Activated naive CD4-positive, alpha-beta T cell treated with anti-CD3 and anti-CD28 coated beads for 36 hours (primary cell): ENCODE results near the gene SLC26A9. TPM values are rescaled to one million over a fixed set of nuclear protein-coding genes. Genes with fewer than 3 reads are reported as not detected.

Experiments
- CTCF ChIA-PET: fragments of 350-600 bp; sonication (Branson Sonifier 250); formaldehyde crosslinking; loops from one replicate; lab custom pipeline; 2021; ENCODE audit warnings: antibody characterized with exemption; lab: Charles Lee
- DNase-seq: peaks from one replicate; pipeline ENCODE4 v3.0.0-alpha.2; 2020
- H3K27ac Mint-ChIP-seq: one replicate; pipeline ENCODE4 v1.8.0; 2021; ENCODE audit warnings: mild to moderate bottlenecking, mixed read lengths
- H3K27me3 Mint-ChIP-seq: one replicate; pipeline ENCODE4 v1.8.0; 2021; ENCODE audit warnings: low read depth, mixed read lengths
- H3K36me3 Mint-ChIP-seq: one replicate; pipeline ENCODE4 v1.8.0; 2021; ENCODE audit warnings: low read depth, mixed read lengths
- H3K4me1 Mint-ChIP-seq: one replicate; pipeline ENCODE4 v1.8.0; 2021; ENCODE audit warnings: low read depth, mixed read lengths
- H3K4me3 Mint-ChIP-seq: one replicate; pipeline ENCODE4 v1.8.0; 2021; ENCODE audit warnings: mild to moderate bottlenecking, moderate library complexity, mixed read lengths
- H3K9me3 Mint-ChIP-seq: one replicate; pipeline ENCODE4 v1.8.0; 2021; ENCODE audit warnings: mixed read lengths
- intact Hi-C: fragments of 100-400 bp; cut with micrococcal nuclease; formaldehyde crosslinking; loops from one replicate; pipeline ENCODE4 v1.15.1; 2023
- total RNA-seq, 2 experiments: library from RNA; stranded (reverse); gene quantifications; one replicate each; pipeline ENCODE4 v1.2.3, GENCODE V29; 2021

SLC26A9 gene
- total RNA-seq, result not detected

DNA sequence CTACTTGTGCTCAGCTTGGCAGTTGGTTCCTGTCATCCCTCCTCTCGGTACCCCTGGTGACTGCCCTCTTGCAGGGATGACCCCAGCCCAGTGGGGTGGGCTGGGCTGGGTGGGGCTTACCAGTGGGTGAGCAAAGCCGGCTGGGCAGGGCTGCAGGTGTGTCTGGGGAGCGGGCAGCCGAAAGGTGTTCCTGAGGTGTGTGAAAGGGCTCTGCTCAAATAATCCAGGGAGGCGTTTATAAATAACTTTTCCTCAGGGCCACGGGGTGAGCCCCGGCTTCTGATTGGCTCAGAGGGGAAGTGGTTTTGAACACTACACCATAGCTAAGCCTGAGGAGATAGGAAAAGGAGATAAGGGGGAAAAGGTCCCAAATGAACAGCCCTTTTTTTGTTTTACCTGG lies at the start of gene SLC26A9:
SLC26A9 (minus strand) TSS at position 212 of the 400 bp plus-strand sequence. CDS start 7,636 bp downstream, outside the sequence.
- Mint-ChIP-seq H3K4me1 (no peaks in the 10 kb centered on the region), H3K27me3 (peaks cover 35% of the 10 kb centered on the region), H3K36me3 (no peaks in the 10 kb centered on the region), H3K9me3 (no peaks in the 10 kb centered on the region), H3K27ac (no peak within 1 kb of the TSS), H3K4me3 (no peak within 1 kb of the TSS)
- intact Hi-C loops, result no loop called here
- CTCF ChIA-PET, result interaction anchor here (1.3 to 1.9 kb wide), 2 partner anchors 8 to 35 kb away, joined by 3 to 5 read pairs; no protein-coding TSS in a partner anchor
- DNase-seq, result no peak

DNA sequence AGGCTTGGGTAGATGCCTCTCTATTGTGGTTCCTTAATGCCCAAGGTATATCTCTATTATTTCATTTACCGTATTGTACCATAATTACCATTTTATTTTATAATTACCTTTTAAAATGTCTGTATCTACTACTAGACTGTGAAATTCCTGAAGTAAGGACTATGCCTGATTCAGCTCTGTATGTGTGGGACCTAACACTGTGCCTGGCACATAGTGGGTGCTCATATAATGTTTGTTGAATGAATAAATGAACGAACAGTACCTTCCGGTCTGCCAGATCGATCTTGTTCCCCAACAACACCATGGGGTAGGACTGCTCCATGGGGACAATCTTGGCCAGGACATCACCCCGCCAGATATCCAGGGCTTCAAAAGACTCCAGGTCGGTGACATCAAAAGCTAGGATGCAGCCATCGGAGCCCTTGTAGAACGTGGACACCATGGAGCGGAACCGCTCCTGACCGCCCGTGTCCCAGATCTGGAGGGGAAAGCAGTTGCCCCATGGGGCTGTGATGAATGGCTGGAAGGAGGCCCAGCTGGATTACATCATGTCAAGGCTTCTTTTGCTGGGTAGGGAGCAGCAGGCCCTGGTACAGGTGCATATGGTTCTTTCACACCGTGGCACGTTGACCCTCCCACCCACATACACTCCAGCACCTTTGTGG lies 49.1 kb upstream of the SLC26A9 start:
- Mint-ChIP-seq H3K36me3 (no peaks in the 10 kb centered on the region), H3K9me3 (no peaks in the 10 kb centered on the region), H3K27me3 (peaks cover 5% of the 10 kb centered on the region), H3K4me1 (no peaks in the 10 kb centered on the region), H3K27ac (no peak overlapping the region), H3K4me3 (no peak overlapping the region)
- no peak for DNase-seq
- intact Hi-C loops, result no loop called here
- CTCF ChIA-PET, result interaction anchor here (1.2 to 2.2 kb wide), 4 partner anchors 10 to 113 kb away, joined by 4 to 9 read pairs (median 6); no protein-coding TSS in a partner anchor

GRCh38 chr1:205991237-205991636 lies 48.0 kb upstream of the SLC26A9 start:
- CTCF ChIA-PET, result interaction anchor here (1.2 to 2.2 kb wide), 4 partner anchors 9 to 115 kb away, joined by 4 to 9 read pairs (median 6); no protein-coding TSS in a partner anchor
- Mint-ChIP-seq H3K4me1 (no peaks in the 10 kb centered on the region), H3K9me3 (no peaks in the 10 kb centered on the region), H3K4me3 (no peak overlapping the region), H3K27ac (no peak overlapping the region), H3K27me3 (peaks cover 5% of the 10 kb centered on the region), H3K36me3 (no peaks in the 10 kb centered on the region)
- DNase-seq, result no peak
- intact Hi-C loops, result no loop called here

GRCh38 chr1:205990226-205990625 lies 47.0 kb upstream of the SLC26A9 start:
- no peak overlapping the region for H3K27ac Mint-ChIP-seq
- H3K4me3 Mint-ChIP-seq, result no peak overlapping the region
- peaks cover 5% of the 10 kb centered on the region for H3K27me3 Mint-ChIP-seq
- H3K9me3 Mint-ChIP-seq, result no peaks in the 10 kb centered on the region
- CTCF ChIA-PET, result interaction anchor here (1.5 kb wide), 1 partner anchor 13 kb away, joined by 8 read pairs; no protein-coding TSS in a partner anchor
- DNase-seq, result no peak
- intact Hi-C loops, result no loop called here
- no peaks in the 10 kb centered on the region for H3K4me1 Mint-ChIP-seq
- no peaks in the 10 kb centered on the region for H3K36me3 Mint-ChIP-seq

GRCh38 chr1:205989786-205990185 lies 46.5 kb upstream of the SLC26A9 start:
- Mint-ChIP-seq H3K27me3 (peaks cover 5% of the 10 kb centered on the region), H3K9me3 (no peaks in the 10 kb centered on the region), H3K4me1 (no peaks in the 10 kb centered on the region), H3K27ac (no peak overlapping the region), H3K36me3 (no peaks in the 10 kb centered on the region), H3K4me3 (no peak overlapping the region)
- intact Hi-C loops, result no loop called here
- DNase-seq, result no peak
- CTCF ChIA-PET, result interaction anchor here (0.6 to 1.5 kb wide), 2 partner anchors 12 to 103 kb away, joined by 8 read pairs; no protein-coding TSS in a partner anchor

DNA sequence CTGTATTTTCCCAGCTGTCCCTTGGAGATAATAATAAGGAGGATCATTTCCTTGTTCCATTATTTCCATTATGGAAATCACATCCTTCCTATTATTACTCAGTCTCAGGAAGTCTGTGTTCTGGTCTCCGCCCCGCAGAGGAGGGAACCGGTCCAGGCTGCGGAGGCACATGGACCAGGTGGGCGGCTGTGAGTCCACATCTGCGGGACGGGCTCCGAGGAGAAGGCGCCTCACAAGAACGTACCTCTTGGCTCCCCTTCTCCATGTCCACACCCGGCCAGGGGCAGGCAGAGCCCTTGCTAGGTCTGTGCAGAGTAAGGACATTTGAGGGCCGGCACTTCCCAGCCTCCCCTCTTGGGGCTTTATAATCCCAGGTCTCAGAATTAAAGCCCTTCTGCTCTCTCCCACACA lies 45.3 kb upstream of the SLC26A9 start:
- DNase-seq, result no peak
- intact Hi-C loops, result no loop called here
- H3K36me3 Mint-ChIP-seq, result no peaks in the 10 kb centered on the region
- peaks cover 5% of the 10 kb centered on the region for H3K27me3 Mint-ChIP-seq
- H3K4me1 Mint-ChIP-seq, result no peaks in the 10 kb centered on the region
- no peaks in the 10 kb centered on the region for H3K9me3 Mint-ChIP-seq
- H3K4me3 Mint-ChIP-seq, result no peak overlapping the region
- CTCF ChIA-PET, result interaction anchor here (1.1 kb wide), 1 partner anchor 11 kb away, joined by 6 read pairs; no protein-coding TSS in a partner anchor
- no peak overlapping the region for H3K27ac Mint-ChIP-seq

DNA sequence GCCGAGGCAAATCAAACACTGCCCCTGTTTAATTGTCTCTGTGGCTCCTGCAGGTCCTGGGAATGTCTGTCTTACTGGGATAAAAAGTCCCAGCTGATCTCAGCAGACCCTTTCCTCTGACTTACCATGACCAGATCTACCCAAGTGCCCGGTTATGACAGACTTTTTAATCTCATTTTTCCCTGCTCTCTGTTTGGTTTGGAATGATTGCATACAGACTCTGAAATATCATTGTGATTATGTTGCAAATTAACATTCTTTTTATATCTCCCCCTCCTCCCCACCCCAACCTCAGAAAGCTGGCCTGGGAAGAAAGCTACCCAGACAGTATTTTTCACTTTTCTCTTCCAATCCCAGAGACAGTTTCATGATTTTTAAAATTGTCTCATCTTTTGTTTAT lies 43.6 kb upstream of the SLC26A9 start:
- no peak overlapping the region for H3K4me3 Mint-ChIP-seq
- no peaks in the 10 kb centered on the region for H3K36me3 Mint-ChIP-seq
- CTCF ChIA-PET, result interaction anchor here (0.7 to 5.2 kb wide), 7 partner anchors 10 to 327 kb away, joined by 3 to 51 read pairs (median 5); no protein-coding TSS in a partner anchor
- no peaks in the 10 kb centered on the region for H3K9me3 Mint-ChIP-seq
- intact Hi-C loops, result no loop called here
- H3K27ac Mint-ChIP-seq, result no peak overlapping the region
- no peaks in the 10 kb centered on the region for H3K4me1 Mint-ChIP-seq
- DNase-seq, result no peak
- peaks cover 2% of the 10 kb centered on the region for H3K27me3 Mint-ChIP-seq

DNA sequence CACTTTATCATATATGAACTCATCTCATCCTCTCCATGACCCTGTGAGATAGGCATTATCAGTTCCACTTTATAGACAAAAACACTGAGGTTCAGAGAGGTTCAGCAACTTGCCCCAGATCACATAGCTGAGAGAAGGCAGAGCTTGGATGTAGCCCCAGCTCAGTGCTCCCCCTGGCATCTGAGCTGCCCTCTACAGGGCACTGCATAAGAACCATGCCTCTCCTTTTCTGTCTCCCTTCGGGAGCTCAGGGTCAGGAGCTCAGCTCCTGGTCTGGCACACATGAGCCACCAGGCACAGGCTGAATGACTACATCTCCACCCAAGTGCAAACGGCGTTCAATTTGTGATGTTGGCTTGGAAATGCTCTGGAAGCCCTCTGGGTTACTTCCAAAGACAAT lies 43.0 kb upstream of the SLC26A9 start:
- H3K4me3 Mint-ChIP-seq, result no peak overlapping the region
- no peaks in the 10 kb centered on the region for H3K9me3 Mint-ChIP-seq
- no peaks in the 10 kb centered on the region for H3K4me1 Mint-ChIP-seq
- H3K36me3 Mint-ChIP-seq, result no peaks in the 10 kb centered on the region
- no peak overlapping the region for H3K27ac Mint-ChIP-seq
- intact Hi-C loops, result no loop called here
- DNase-seq, result no peak
- CTCF ChIA-PET, result interaction anchor here (0.7 to 5.2 kb wide), 9 partner anchors 9 to 395 kb away, joined by 3 to 51 read pairs (median 7); no protein-coding TSS in a partner anchor
- H3K27me3 Mint-ChIP-seq, result no peaks in the 10 kb centered on the region

DNA sequence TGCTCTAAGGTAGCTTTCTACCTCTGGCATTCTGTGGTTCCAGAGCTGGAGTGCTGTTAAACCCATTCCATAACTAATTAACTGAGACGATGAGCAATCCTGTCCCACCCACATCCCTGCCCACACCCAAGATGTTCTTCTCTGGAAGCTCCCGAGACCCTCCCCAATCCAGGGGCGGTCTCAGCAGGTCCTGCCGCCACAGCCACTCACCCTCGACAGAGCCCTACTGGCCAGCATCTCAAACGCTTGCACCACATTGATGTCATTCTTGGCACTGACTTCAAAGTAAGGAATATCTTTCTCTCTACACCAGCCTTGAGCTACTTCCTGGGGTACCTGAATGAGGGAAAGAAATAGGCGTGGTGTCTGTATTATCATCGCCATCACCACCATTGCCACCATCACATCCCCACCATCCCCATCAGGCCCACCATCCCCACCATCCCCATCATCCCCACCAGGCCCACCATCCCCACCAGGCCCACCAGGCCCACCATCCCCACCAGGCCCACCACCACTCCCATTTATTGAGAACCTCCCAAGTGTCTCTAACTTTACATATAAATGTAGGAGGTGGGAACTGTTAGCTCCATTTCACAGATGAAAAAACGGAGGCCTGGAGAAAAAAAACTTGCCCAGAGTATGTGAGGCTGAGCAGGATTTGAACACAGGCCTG lies 42.2 kb upstream of the SLC26A9 start:
- Mint-ChIP-seq H3K4me1 (no peaks in the 10 kb centered on the region), H3K4me3 (no peak overlapping the region), H3K36me3 (no peaks in the 10 kb centered on the region), H3K9me3 (no peaks in the 10 kb centered on the region), H3K27ac (no peak overlapping the region), H3K27me3 (no peaks in the 10 kb centered on the region)
- CTCF ChIA-PET, result interaction anchor here (0.6 to 5.2 kb wide), 13 partner anchors 8 to 846 kb away, joined by 3 to 51 read pairs (median 5); no protein-coding TSS in a partner anchor
- DNase-seq, result no peak
- intact Hi-C loops, result no loop called here

DNA sequence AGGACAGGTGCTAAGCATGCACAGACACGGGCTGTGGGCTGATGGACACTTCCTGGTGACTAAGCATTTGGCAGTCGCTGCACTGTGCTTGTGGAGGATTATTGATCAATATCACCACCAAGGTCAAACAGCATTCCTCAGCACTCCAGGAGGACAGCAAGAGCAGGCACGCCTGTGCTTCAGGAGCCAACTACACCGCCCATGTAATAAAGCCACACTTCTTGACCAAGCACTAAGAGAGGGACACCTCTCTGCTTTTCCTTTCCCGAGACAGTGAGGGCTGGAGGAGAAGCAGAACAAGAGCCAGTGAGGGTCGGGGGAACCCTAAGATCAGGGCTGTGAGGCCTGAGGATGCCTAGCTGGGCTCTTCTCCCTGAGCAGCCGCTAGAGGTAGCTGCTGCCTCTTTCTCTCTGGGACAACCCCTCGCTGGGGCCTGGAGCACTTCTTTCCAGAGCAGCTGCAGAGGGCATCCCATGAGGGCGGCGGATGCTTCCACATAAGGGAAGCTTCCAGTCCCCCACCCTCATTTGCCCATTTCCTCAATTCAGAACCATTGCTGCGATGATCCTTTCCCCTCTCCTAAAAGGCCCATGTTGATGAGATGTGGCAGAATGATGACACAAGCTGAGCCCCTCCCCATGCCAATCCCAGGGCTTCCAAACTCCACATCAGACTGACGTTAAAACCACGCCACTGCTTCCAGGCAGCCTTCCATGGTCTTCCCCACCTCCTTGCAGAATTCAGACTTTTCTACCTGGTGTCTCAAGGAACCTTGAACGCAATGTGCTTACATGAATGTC lies 40.9 kb upstream of the SLC26A9 start:
- intact Hi-C loops, result loop anchor here (1.0 kb wide), 2 partner anchors 46 to 122 kb away; no protein-coding TSS in a partner anchor
- no peaks in the 10 kb centered on the region for H3K4me1 Mint-ChIP-seq
- no peaks in the 10 kb centered on the region for H3K36me3 Mint-ChIP-seq
- no peaks in the 10 kb centered on the region for H3K27me3 Mint-ChIP-seq
- H3K4me3 Mint-ChIP-seq, result no peak overlapping the region
- CTCF ChIA-PET, result interaction anchor here (0.6 to 5.2 kb wide), 17 partner anchors 10 to 507 kb away, joined by 3 to 51 read pairs (median 4); partner anchors contain the start of gene RAB7B
- H3K9me3 Mint-ChIP-seq, result no peaks in the 10 kb centered on the region
- peak; percentile 63 for DNase-seq
- H3K27ac Mint-ChIP-seq, result no peak overlapping the region

GRCh38 chr1:205981257-205981656 lies 38.0 kb upstream of the SLC26A9 start:
- Mint-ChIP-seq H3K4me3 (no peak overlapping the region), H3K27ac (no peak overlapping the region), H3K9me3 (no peaks in the 10 kb centered on the region), H3K27me3 (no peaks in the 10 kb centered on the region), H3K36me3 (no peaks in the 10 kb centered on the region), H3K4me1 (no peaks in the 10 kb centered on the region)
- intact Hi-C loops, result no loop called here
- CTCF ChIA-PET, result no interaction called here
- DNase-seq, result no peak
